ENCODE results near the gene GAMT. TPM values are rescaled to one million over a fixed set of nuclear protein-coding genes. Genes with fewer than 3 reads are reported as not detected.

Gene GAMT
- polyA plus RNA-seq, 4 donors, result 24.4 to 44.5 (median 40.2) TPM

DNA sequence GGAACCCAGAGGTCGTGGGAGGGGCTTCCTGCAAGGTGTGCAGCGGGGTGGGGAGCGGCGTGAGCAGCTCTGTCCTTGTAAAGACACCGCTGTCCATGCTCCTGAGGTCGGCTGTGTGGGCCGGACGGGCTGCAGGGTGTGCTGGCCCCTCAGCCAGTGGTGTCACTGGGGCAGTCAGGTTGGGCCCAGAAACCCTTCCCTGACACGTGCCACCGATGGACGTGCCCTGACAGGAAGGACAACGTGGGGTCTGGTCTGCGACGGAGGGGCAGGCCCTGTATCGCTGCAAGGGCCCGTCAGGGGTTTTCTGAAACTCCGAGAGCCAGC lies 32.7 kb upstream of the GAMT start:
- DNase-seq (ENCODE audit: low read depth in 4 of 4, low spot score in 2 of 4), result no peak

DNA sequence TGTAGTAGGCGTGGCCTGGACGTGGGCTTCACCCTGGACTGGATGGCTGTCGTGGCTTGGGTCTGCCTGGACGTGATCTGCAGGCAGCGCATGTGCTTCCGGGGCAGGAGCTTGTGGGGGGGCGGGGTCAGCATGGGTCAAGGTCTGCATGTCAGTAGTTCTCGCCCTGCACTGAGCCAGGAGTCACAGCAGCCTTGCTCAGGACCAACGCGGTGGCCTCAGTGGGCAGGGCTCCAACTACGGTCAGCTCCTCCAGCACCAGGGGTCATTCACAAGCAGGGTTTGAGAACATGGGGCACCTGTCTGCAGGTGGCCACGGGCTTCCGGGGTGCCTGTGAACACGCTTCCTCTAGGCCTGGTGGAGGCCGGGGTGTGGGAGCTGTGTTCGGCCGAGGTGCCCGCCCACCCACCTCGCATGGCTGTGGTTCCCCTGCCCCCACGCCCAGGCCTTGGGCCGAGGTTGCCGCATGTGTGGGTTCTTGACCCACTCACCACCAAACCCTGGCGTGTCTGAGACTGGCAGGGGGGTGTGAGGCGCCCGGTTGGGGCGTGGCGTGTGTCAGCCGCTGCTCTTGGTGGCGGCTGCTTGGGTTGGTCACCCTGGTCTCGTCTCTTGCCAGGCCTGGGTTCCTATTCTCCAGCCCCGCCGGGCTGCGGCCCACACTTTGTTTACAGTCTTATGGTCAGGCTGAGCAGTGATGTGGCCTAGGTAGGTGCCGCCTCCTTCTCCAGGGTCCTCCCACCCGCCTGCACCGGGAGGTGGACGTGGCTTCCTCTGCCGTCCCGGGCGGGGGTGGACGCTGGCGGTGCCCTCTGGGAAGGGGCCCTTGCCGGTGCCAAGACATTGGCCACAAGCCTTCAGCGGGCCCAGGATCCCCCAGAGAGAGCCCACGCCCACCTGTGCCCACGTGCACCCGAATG lies 32.0 kb upstream of the GAMT start:
- no peak for DNase-seq (ENCODE audit: low read depth in 4 of 4, low spot score in 2 of 4)

DNA sequence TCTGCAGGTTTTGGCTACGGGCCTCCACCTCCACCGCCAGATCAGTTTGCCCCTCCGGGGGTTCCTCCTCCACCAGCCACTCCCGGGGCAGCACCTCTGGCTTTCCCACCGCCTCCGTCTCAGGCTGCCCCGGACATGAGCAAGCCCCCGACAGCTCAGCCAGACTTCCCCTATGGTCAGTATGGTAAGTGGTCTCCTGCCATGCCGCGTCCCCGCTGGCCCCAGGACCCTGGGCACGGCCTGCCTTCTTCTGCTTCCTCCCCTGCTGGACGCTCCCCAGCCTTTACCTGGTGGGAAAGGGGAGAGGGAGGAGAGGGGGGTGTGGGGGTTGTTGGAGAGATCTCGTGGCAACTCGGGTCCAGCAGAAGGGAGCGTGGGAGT lies 31.2 kb upstream of the GAMT start:
- DNase-seq (ENCODE audit: low read depth in 4 of 4, low spot score in 2 of 4), result no peak

DNA sequence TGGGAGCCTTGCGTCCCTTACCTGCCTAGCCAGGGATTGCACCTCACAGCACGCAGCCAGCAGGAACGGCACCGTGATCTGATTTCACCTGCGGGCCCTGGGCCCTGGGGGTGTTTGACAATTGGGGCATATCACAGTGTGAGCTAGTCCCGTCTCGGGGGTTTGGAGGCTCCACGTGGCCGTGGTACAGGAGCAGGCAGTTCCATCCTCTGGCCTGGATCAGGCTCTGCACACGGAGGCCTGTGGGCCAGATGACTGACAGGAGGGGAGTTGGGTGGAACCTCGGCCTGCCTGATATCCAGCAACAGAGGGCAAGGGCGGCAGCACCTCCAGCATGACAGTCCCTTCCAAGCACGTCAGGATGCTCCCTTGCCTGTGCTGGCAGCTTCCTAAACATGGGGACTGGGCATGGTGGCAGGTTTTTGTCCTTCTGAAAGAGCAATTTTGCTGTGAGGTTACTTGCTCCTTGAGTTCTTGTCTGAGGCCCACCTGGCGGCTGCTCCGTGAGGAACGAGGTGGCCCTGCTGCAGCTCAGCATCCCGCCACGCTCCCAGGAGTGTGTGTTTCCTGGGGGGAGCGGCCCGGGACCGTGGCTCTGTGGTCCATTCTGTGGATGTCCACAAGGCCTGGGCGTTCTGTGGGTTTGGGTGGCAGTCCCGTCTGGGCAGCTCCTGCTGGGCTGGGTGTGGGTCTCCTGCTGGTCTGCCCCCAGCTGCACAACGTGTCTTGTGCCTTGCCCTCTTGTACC lies 30.6 kb upstream of the GAMT start:
- DNase-seq (ENCODE audit: low read depth in 4 of 4, low spot score in 2 of 4), result no peak

GRCh38 chr19:1430246-1430645 lies 28.9 kb upstream of the GAMT start:
- DNase-seq (ENCODE audit: low read depth in 4 of 4, low spot score in 2 of 4), result no peak

DNA sequence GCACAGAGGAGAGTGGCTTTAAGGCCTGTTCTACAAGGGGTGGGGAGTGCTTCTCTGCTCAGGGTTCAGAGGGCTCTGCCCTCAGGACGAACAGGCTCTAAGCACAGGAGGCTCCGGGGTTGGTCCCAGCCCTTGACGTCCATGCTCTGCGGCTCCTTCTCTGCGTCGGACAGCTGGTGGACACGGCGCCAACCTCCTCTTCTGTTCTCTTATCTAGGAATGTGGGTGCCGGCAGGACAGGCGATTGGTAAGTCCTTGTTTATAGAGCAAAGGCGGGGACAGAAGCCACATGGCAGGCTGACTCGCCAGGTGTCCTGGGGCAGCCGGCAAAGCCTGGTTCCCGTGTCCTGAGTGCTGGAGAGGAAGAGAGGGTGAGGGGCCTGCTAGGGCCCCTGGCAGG lies 28.4 kb upstream of the GAMT start:
- no peak for DNase-seq (ENCODE audit: low read depth in 4 of 4, low spot score in 2 of 4)

DNA sequence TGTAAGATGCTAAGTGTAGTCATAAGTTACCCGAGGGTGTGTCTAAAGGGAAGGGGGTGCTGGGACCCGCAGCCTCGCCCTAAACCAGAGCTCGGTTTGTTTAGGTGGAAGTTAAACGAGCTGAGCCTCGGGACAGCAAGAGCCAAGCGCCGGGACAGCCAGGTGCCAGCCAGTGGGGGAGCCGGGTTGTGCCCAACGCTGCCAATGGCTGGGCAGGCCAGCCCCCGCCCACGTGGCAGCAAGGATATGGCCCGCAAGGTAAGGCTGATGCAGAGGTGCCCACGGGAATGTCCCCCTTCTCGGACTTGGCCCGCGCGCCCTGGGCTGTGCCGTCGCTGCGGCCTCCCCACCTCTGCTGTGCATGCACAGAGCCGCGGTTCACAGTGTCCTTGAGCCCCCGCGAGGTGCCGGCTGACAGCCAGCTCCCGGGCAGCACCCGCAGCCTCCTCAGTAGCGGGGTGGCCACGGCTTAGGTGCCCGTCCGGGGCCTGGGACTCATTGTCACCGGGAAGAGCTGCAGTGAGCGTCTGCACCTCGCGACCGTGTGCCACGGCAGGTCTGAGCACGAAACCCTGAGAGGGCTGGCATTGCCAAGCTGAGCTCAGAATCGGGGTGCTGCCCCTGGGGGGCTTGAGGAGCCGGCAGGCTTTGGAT lies 27.5 kb upstream of the GAMT start:
- DNase-seq (ENCODE audit: low read depth in 4 of 4, low spot score in 2 of 4), result no peak

DNA sequence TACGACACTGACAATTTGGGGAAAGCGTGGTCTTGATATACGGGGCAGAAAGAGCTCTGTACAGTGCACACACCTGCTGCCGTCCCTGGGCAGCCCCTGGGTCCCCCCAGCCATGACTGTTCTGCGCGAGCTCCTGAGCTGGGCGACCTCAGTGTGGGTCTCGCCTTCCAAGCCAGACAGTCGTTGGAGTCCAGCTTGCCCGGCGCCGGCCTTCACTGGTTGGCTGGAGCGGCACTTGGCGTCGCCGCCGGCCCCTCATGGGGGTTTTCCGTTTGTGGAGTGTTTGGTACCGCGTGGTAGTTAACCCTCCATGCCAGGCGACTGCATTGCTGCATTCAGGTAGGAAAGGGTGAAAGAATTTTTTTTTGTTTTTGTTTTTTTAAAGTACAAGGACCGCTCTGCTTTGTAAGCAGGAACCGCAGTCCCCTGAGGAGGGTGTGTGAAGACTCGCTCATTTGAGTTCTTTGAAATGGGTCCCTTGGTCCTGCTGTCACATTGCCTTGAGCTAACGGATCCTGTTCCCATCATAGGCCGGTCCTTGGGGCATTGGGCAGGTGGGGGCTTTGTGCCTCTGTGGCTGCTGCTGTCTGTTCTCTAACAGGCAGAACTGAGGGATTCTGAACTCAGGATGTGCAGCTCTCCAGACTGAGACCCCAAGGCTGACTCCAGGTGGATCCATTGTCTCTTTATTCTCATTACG lies 26.0 kb upstream of the GAMT start:
- no peak for DNase-seq (ENCODE audit: low read depth in 4 of 4, low spot score in 2 of 4)

- DNase-seq (ENCODE audit: low read depth in 4 of 4, low spot score in 2 of 4), result no peak
Measured at GRCh38 chr19:1426736-1427135, 25.4 kb upstream of the GAMT start.

- DNase-seq (ENCODE audit: low read depth in 4 of 4, low spot score in 2 of 4), result no peak
Measured at GRCh38 chr19:1425902-1426301, 24.6 kb upstream of the GAMT start.

- no peak for DNase-seq (ENCODE audit: low read depth in 4 of 4, low spot score in 2 of 4)
Measured at GRCh38 chr19:1425102-1425837, 23.9 kb upstream of the GAMT start.

GRCh38 chr19:1424192-1424955 lies 23.0 kb upstream of the GAMT start:
- no peak for DNase-seq (ENCODE audit: low read depth in 4 of 4, low spot score in 2 of 4)

- no peak for DNase-seq (ENCODE audit: low read depth in 4 of 4, low spot score in 2 of 4)
Measured at GRCh38 chr19:1423436-1424191, 22.3 kb upstream of the GAMT start.

DNA sequence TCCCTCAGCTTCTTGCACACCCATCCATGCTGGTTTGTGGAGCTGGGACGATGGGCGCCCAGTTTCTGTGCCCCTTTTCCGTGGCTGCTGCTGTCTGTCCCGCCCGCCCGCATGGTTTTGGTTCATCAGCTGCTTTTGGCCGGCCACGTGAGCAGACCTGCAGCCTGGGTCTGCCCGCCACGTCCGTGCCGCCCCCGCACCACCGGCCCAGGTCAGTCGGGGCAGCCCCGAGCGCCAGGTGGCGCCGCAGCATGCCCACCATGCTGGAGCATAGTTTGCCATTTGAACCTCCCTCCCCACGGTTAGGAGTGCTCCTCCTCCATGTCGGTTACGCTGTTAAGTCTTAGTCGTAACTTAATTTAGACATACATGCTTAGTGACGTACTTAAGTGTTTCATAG lies 21.6 kb upstream of the GAMT start:
- no peak for DNase-seq (ENCODE audit: low read depth in 4 of 4, low spot score in 2 of 4)

DNA sequence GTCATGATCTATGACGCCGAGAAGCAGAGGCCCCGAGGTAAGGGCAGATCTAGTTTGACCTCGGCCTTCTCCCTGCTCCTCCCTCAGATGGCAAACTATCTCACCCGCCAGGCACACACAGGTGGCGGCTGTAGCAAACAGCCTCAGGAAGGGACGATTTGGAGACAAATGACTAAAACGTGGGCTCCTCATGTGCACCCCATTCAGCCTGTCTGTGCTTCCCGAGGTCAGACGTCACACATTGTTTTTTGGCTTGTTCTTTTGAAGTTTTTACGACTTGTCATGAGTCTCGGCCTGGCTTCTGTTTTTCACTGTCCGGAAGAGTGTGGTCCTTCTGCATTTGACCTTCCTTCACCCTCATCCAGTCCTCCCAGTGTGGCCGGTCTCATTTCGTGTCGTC lies 21.0 kb upstream of the GAMT start:
- no peak for DNase-seq (ENCODE audit: low read depth in 4 of 4, low spot score in 2 of 4)

DNA sequence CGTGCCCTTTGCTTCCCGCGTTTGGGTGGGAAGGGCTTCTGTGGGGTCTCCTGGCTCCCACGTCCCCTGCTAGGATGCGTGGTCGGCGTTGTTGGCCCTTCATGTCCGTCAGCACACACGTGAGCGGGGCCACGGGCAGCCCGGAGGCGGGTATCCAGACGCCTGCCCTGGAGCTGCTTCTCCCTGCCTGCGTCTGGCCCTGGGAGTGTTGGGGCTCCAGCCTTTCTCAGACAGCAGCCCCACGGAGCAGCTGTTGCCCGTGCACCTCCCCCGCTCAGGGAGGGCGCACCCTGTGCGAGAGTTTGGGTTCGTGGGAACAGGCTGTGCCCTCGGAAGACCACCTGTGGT lies 20.6 kb upstream of the GAMT start:
- no peak for DNase-seq (ENCODE audit: low read depth in 4 of 4, low spot score in 2 of 4)

DNA sequence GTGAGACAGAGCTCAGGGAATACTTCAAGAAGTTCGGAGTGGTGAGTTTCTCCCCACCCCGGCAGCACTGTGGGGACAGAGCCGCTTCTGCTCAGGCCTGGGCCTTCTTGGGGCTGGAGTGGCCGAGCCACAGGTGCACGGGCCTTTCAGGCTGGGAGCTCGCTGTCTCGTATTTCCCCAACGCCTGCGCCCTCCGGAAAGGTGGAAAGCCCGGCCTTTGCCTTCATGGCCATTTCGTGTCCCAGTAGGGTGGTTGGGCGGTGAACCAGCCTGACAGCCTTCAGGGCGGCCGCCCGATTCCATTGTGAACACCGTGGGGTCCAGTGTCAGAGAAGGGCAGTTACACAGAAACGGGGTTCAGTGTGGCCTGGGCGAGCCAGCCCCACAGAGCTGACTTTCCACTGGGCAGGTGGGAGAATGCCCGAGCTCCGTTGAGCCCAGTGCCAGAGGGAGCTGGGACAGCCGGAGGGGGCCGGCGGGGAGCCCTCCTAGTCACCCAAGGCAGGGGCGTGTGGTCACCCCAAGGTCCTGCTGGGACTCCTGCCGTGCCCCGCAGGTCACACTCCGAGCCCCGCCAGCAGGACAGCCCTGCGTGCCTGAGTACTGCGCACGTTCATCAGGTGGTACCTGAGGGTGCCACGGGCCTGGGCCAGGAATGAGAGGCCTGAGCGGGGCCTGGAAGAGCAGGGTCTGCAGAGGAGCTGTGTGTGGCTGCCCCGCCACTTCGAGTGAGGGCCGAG lies 20.0 kb upstream of the GAMT start:
- DNase-seq (ENCODE audit: low read depth in 4 of 4, low spot score in 2 of 4), result no peak

DNA sequence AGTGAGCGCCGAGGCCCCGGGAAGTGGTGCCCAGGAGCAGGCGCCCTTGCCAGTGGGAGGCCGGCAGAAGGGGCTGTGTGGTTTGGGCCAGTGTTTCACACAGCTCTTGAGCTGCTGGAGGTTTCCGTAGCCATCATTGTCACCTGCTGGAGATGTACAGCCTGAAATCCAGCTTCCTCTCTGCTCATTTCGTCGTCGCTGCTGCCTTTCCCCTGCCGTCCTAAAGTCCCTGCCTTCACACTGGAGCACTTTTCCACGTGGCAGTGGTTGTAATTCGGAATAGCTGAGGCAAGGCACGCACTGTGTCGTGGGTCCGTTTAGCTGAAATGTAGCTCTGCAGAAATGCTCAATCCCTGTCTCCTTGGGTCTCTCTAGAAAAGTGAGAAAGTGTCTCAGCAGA lies 19.2 kb upstream of the GAMT start:
- no peak for DNase-seq (ENCODE audit: low read depth in 4 of 4, low spot score in 2 of 4)
